HEK293 (cell line): ENCODE data around the gene EFCAB12.

Experiments
- CTCF ChIA-PET: fragments of 350-600 bp; formaldehyde crosslinking; extraction: SDS; loops from one replicate; lab custom pipeline; 2021; ENCODE audit warnings: antibody characterized with exemption; lab: Yijun Ruan, JAX
- POLR2A ChIA-PET: fragments of 300-600 bp; formaldehyde crosslinking; extraction: SDS; loops from one replicate; lab custom pipeline; 2020; ENCODE audit warnings: antibody characterized with exemption, inconsistent platforms; lab: Yijun Ruan, JAX
- H3K27ac ChIP-seq: fragments of 200-500 bp; sonication (Bioruptor generic); 2 replicates; pipeline ENCODE4 v1.5.1; 2014; ENCODE audit warnings: low read depth, low read length, control low read depth, inconsistent platforms; ENCODE audit errors: extremely low read depth
- H3K36me3 ChIP-seq, 2 experiments: fragments of 200-500 bp in 1 of 2; sonication (Bioruptor generic) in 1 of 2; 1 replicate in 1 of 2; 2 replicates in 1 of 2; pipeline ENCODE4 v1.5.1; 2014 to 2017; ENCODE audit warnings: inconsistent platforms in 2 of 2, low read length in 2 of 2; ENCODE audit not compliant: control insufficient read depth in 2 of 2, insufficient read depth in 1 of 2
- H3K4me1 ChIP-seq: fragments of 200-500 bp; sonication (Bioruptor generic); 2 replicates; pipeline ENCODE4 v1.5.1; 2014; ENCODE audit warnings: mild to moderate bottlenecking, low read length, inconsistent platforms; ENCODE audit not compliant: control insufficient read depth, insufficient read depth
- H3K4me3 ChIP-seq: 2 replicates; pipeline ENCODE4 v1.5.1; 2011; ENCODE audit warnings: low read depth, mild to moderate bottlenecking, control low read depth, low read length, moderate library complexity
- H3K9me3 ChIP-seq: fragments of 200-500 bp; sonication (Bioruptor generic); 2 replicates; pipeline ENCODE4 v1.5.1; 2014; ENCODE audit warnings: low read depth, low read length, inconsistent platforms; ENCODE audit not compliant: control insufficient read depth, insufficient read depth
- AEBP2 ChIP-seq: fragments of 450-650 bp; formaldehyde crosslinking; IDR thresholded peaks from 2 replicates; pipeline ENCODE4 v1.5.1; 2016; ENCODE audit warnings: missing biosample characterization, missing genetic modification characterization, borderline replicate concordance
- BCL11B ChIP-seq: fragments of 450-650 bp; formaldehyde crosslinking; IDR thresholded peaks from 2 replicates; pipeline ENCODE4 v1.5.1; 2016; ENCODE audit warnings: low read depth, missing biosample characterization, missing genetic modification characterization
- BCL6B ChIP-seq: fragments of 450-650 bp; formaldehyde crosslinking; IDR thresholded peaks from 2 replicates; pipeline ENCODE4 v1.5.1; 2017; ENCODE audit warnings: missing biosample characterization, missing genetic modification characterization
- EGR2 ChIP-seq: fragments of 450-650 bp; formaldehyde crosslinking; IDR thresholded peaks from 2 replicates; pipeline ENCODE4 v1.5.1; 2016; ENCODE audit warnings: low read depth, missing biosample characterization, missing genetic modification characterization
- KLF8 ChIP-seq: fragments of 450-650 bp; formaldehyde crosslinking; IDR thresholded peaks from 2 replicates; pipeline ENCODE4 v1.5.1; 2016; ENCODE audit warnings: missing biosample characterization, missing genetic modification characterization
- MYNN ChIP-seq: fragments of 450-650 bp; formaldehyde crosslinking; IDR thresholded peaks from 2 replicates; pipeline ENCODE4 v1.5.1; 2016; ENCODE audit warnings: missing biosample characterization, missing genetic modification characterization, borderline replicate concordance
- YY1 ChIP-seq: fragments of 450-650 bp; formaldehyde crosslinking; IDR thresholded peaks from 2 replicates; pipeline ENCODE4 v1.5.1; 2018; ENCODE audit warnings: missing biosample characterization, missing genetic modification characterization
- YY2 ChIP-seq: fragments of 450-650 bp; formaldehyde crosslinking; IDR thresholded peaks from 2 replicates; pipeline ENCODE4 v1.5.1; 2016; ENCODE audit warnings: missing biosample characterization, missing genetic modification characterization
- ZBTB1 ChIP-seq: fragments of 450-650 bp; formaldehyde crosslinking; IDR thresholded peaks from 2 replicates; pipeline ENCODE4 v1.5.1; 2016; ENCODE audit warnings: missing biosample characterization, missing genetic modification characterization
- ZBTB11 ChIP-seq: fragments of 450-650 bp; formaldehyde crosslinking; conservative IDR thresholded peaks from 2 replicates; pipeline ENCODE4 v1.5.1; 2016; ENCODE audit warnings: low read depth, missing biosample characterization, missing genetic modification characterization
- ZBTB20 ChIP-seq: fragments of 450-650 bp; formaldehyde crosslinking; IDR thresholded peaks from 2 replicates; pipeline ENCODE4 v1.5.1; 2016; ENCODE audit warnings: missing biosample characterization, missing genetic modification characterization
- ZIC2 ChIP-seq: fragments of 450-650 bp; formaldehyde crosslinking; IDR thresholded peaks from 2 replicates; pipeline ENCODE4 v1.5.1; 2016; ENCODE audit warnings: missing biosample characterization, missing genetic modification characterization
- ZNF132 ChIP-seq: fragments of 450-650 bp; formaldehyde crosslinking; IDR thresholded peaks from 2 replicates; pipeline ENCODE4 v1.5.1; 2017; ENCODE audit warnings: missing biosample characterization, missing genetic modification characterization, borderline replicate concordance
- ZNF148 ChIP-seq: fragments of 450-650 bp; formaldehyde crosslinking; IDR thresholded peaks from 2 replicates; pipeline ENCODE4 v1.5.0; 2017; ENCODE audit warnings: missing biosample characterization, missing genetic modification characterization, borderline replicate concordance
- ZNF19 ChIP-seq: fragments of 450-650 bp; formaldehyde crosslinking; IDR thresholded peaks from 2 replicates; pipeline ENCODE4; 2016; ENCODE audit warnings: missing biosample characterization, missing genetic modification characterization, low read depth
- ZNF214 ChIP-seq: fragments of 450-650 bp; formaldehyde crosslinking; IDR thresholded peaks from 2 replicates; pipeline ENCODE4 v1.5.1; 2017; ENCODE audit warnings: missing biosample characterization, mild to moderate bottlenecking, missing genetic modification characterization, borderline replicate concordance
- ZNF24 ChIP-seq: fragments of 450-650 bp; formaldehyde crosslinking; IDR thresholded peaks from 2 replicates; pipeline ENCODE4 v1.5.1; 2016; ENCODE audit warnings: missing biosample characterization, missing genetic modification characterization
- ZNF248 ChIP-seq: fragments of 450-650 bp; formaldehyde crosslinking; IDR thresholded peaks from 2 replicates; pipeline ENCODE4 v1.5.1; 2017; ENCODE audit warnings: missing biosample characterization, missing genetic modification characterization
- ZNF426 ChIP-seq: fragments of 450-650 bp; formaldehyde crosslinking; IDR thresholded peaks from 2 replicates; pipeline ENCODE4 v1.5.1; 2017; ENCODE audit warnings: missing biosample characterization, missing genetic modification characterization, mild to moderate bottlenecking, inconsistent platforms, moderate library complexity
- ZNF521 ChIP-seq: fragments of 450-650 bp; formaldehyde crosslinking; IDR thresholded peaks from 2 replicates; pipeline ENCODE4 v1.5.1; 2017; ENCODE audit warnings: missing biosample characterization, mild to moderate bottlenecking, missing genetic modification characterization
- ZNF530 ChIP-seq: fragments of 450-650 bp; formaldehyde crosslinking; IDR thresholded peaks from 2 replicates; pipeline ENCODE4 v1.5.1; 2016; ENCODE audit warnings: low read depth, missing biosample characterization, missing genetic modification characterization
- ZNF561 ChIP-seq: fragments of 450-650 bp; IDR thresholded peaks from 2 replicates; pipeline ENCODE4 v1.5.1; 2018; ENCODE audit warnings: missing biosample characterization, missing genetic modification characterization, borderline replicate concordance
- ZNF600 ChIP-seq: fragments of 450-650 bp; formaldehyde crosslinking; IDR thresholded peaks from 2 replicates; pipeline ENCODE4 v1.5.1; 2016; ENCODE audit warnings: missing biosample characterization, missing genetic modification characterization
- ZNF623 ChIP-seq: fragments of 450-650 bp; formaldehyde crosslinking; IDR thresholded peaks from 2 replicates; pipeline ENCODE4 v1.5.1; 2016; ENCODE audit warnings: missing biosample characterization, missing genetic modification characterization
- ZNF654 ChIP-seq: fragments of 450-650 bp; formaldehyde crosslinking; IDR thresholded peaks from 2 replicates; pipeline ENCODE4 v1.5.1; 2016; ENCODE audit warnings: low read depth, missing biosample characterization, missing genetic modification characterization
- ZNF664 ChIP-seq: fragments of 450-650 bp; formaldehyde crosslinking; IDR thresholded peaks from 2 replicates; pipeline ENCODE4 v1.5.1; 2016; ENCODE audit warnings: missing biosample characterization, missing genetic modification characterization
- ZNF677 ChIP-seq: fragments of 450-650 bp; IDR thresholded peaks from 2 replicates; pipeline ENCODE4 v1.5.0; 2018; ENCODE audit warnings: missing biosample characterization, mild to moderate bottlenecking, missing genetic modification characterization, moderate library complexity
- ZNF830 ChIP-seq: fragments of 450-650 bp; IDR thresholded peaks from 2 replicates; pipeline ENCODE4 v1.5.0; 2018; ENCODE audit warnings: missing biosample characterization, missing genetic modification characterization, low read depth, mild to moderate bottlenecking, moderate library complexity
- ZXDB ChIP-seq: fragments of 450-650 bp; formaldehyde crosslinking; IDR thresholded peaks from 2 replicates; pipeline ENCODE4 v1.5.1; 2016; ENCODE audit warnings: missing biosample characterization, missing genetic modification characterization

Gene EFCAB12

GRCh38 chr3:129463716-129464115 is 35.3 kb upstream of the EFCAB12 start:
- TF ChIP-seq ZNF521 (no peak), ZNF677 (tag by site-specific recombination) (no peak), BCL11B (tag by site-specific recombination) (no peak), ZNF214 (no peak), ZIC2 (tag by site-specific recombination) (no peak), ZXDB (tag by site-specific recombination) (no peak), ZNF830 (tag by site-specific recombination) (no peak), EGR2 (tag by site-specific recombination) (no peak), ZNF561 (tag by site-specific recombination) (no peak), ZNF530 (tag by site-specific recombination) (no peak), ZBTB11 (tag by site-specific recombination) (no peak), YY2 (tag by site-specific recombination) (no peak), KLF8 (tag by site-specific recombination) (no peak), ZNF148 (tag by site-specific recombination) (no peak), AEBP2 (tag by site-specific recombination) (no peak), ZNF132 (tag by site-specific recombination) (no peak), ZNF248 (tag by site-specific recombination) (no peak)
- peaks cover 0 to 25% of the 10 kb centered on the region in 2 experiments; a peak in 2 of 3 replicates for H3K36me3 ChIP-seq
- ChIA-PET POLR2A (no interaction called here), CTCF (interaction anchor here (0.9 kb wide), 1 partner anchor 23 kb away, joined by 3 read pairs; no protein-coding TSS in a partner anchor)
- H3K9me3 ChIP-seq = no peaks in the 10 kb centered on the region
- no peak overlapping the region for H3K27ac ChIP-seq
- H3K4me3 ChIP-seq = no peak overlapping the region
- H3K4me1 ChIP-seq = no peaks in the 10 kb centered on the region

DNA sequence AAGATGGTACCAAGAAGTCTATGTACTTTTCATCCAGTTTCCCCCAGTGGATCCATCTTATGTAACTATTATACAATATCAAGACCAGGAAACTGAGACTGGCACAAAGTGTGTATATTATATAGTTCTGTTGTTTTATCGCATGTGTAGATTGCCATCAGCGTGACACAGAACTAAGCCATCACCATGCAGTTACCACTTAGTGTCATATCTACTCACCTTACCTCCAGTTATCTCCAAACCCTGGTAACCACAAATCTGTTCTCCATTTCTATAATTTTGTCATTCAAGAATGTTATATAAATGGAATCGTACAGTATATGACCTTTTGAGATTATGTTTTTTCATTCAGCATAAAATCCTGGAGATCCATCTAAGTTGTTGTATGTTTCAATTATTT is 34.7 kb upstream of the EFCAB12 start:
- Histone ChIP-seq H3K36me3 (peaks cover 0 to 25% of the 10 kb centered on the region in 2 experiments; a peak in 2 of 3 replicates), H3K4me3 (no peak overlapping the region)
- POLR2A ChIA-PET = no interaction called here

More for the DNA sequence above, 34.7 kb upstream of the EFCAB12 start:
- CTCF ChIA-PET = interaction anchor here (0.9 kb wide), 1 partner anchor 23 kb away, joined by 3 read pairs; no protein-coding TSS in a partner anchor
- H3K27ac ChIP-seq = no peak overlapping the region
- H3K4me1 ChIP-seq = no peaks in the 10 kb centered on the region
- H3K9me3 ChIP-seq = no peaks in the 10 kb centered on the region
- no peak for TF ChIP-seq BCL6B (tag by site-specific recombination)
- no peak for TF ChIP-seq ZNF19 (tag by site-specific recombination)
- no peak for TF ChIP-seq ZNF600 (tag by site-specific recombination)
- no peak for TF ChIP-seq ZNF623 (tag by site-specific recombination)
- no peak for TF ChIP-seq ZBTB20 (tag by site-specific recombination)
- no peak for TF ChIP-seq ZNF426
- no peak for TF ChIP-seq ZBTB1 (tag by site-specific recombination)
- no peak for TF ChIP-seq ZNF664 (tag by site-specific recombination)
- TF ChIP-seq YY1 (tag by site-specific recombination) = no peak
- TF ChIP-seq MYNN (tag by site-specific recombination) = no peak
- TF ChIP-seq ZNF24 (tag by site-specific recombination) = no peak
- no peak for TF ChIP-seq ZNF654
